ENCODE results near the gene ETV2. TPM values are rescaled to one million over a fixed set of nuclear protein-coding genes. Genes with fewer than 3 reads are reported as not detected.

Gene ETV2
- total and polyA plus RNA-seq, 2 of the 4 experiments (the other 2 are of a cell fraction): 1.2 TPM; not detected in 1

DNA sequence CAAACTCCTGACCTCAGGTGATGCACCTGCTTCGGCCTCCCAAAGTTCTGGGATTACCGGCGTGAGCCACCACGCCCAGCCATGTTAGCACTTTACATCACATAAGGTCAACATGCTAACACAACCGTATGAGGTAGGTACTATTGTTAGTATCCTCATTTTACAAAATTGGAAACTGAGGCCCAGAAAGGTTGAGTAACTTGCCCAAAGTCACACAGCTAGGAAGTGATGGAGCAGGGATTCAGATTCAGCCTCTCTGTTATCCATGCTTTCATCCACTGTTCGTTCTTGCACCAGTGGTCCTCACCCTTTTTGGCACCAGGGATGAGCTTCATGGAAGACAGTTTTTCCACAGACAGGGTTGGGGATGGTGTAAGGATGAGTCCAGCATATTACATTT is 15.2 kb downstream of the ETV2 start:
- no peaks in the 10 kb centered on the region for H3K9me3 ChIP-seq (ENCODE audit: control insufficient read depth, insufficient read depth, low read length)
- ChIA-PET CTCF (no interaction called here), POLR2A (ENCODE audit: unreplicated experiment) (no interaction called here)
- 0 out of 2 replicates have a peak, but pooled peaks cover 4% of the 10 kb centered on the region for H4K20me1 ChIP-seq (ENCODE audit: insufficient read depth, low read length)
- no peak for TF ChIP-seq POLR2A (IDR thresholded peaks at IDR 0.05; ENCODE audit: low read depth, low read length)
- TF ChIP-seq MAZ (IDR thresholded peaks at IDR 0.05; ENCODE audit: borderline replicate concordance, low read depth, low read length): no peak
- TF ChIP-seq FOS (IDR thresholded peaks at IDR 0.05; ENCODE audit: low read depth, low read length): no peak
- TF ChIP-seq, protein P1, sequence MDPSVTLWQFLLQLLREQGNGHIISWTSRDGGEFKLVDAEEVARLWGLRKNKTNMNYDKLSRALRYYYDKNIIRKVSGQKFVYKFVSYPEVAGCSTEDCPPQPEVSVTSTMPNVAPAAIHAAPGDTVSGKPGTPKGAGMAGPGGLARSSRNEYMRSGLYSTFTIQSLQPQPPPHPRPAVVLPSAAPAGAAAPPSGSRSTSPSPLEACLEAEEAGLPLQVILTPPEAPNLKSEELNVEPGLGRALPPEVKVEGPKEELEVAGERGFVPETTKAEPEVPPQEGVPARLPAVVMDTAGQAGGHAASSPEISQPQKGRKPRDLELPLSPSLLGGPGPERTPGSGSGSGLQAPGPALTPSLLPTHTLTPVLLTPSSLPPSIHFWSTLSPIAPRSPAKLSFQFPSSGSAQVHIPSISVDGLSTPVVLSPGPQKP (IDR thresholded peaks at IDR 0.05; ENCODE audit: borderline replicate concordance, low read depth, low read length): no peak
- no peak for TF ChIP-seq RCOR1 (IDR thresholded peaks at IDR 0.05; ENCODE audit: insufficient replicate concordance, low read length)
- no peak for TF ChIP-seq NFE2L2 (IDR thresholded peaks at IDR 0.05; ENCODE audit: low read depth, low read length)
- TF ChIP-seq, protein P2, sequence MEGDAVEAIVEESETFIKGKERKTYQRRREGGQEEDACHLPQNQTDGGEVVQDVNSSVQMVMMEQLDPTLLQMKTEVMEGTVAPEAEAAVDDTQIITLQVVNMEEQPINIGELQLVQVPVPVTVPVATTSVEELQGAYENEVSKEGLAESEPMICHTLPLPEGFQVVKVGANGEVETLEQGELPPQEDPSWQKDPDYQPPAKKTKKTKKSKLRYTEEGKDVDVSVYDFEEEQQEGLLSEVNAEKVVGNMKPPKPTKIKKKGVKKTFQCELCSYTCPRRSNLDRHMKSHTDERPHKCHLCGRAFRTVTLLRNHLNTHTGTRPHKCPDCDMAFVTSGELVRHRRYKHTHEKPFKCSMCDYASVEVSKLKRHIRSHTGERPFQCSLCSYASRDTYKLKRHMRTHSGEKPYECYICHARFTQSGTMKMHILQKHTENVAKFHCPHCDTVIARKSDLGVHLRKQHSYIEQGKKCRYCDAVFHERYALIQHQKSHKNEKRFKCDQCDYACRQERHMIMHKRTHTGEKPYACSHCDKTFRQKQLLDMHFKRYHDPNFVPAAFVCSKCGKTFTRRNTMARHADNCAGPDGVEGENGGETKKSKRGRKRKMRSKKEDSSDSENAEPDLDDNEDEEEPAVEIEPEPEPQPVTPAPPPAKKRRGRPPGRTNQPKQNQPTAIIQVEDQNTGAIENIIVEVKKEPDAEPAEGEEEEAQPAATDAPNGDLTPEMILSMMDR (conservative IDR thresholded peaks at IDR 0.05; ENCODE audit: low read depth, low read length): no peak
- no peak for TF ChIP-seq SMC3 (IDR thresholded peaks at IDR 0.05; ENCODE audit: low read depth, low read length)
- no peak for TF ChIP-seq USF2 (IDR thresholded peaks at IDR 0.05; ENCODE audit: low read depth, low read length)
- TF ChIP-seq CHD1 (IDR thresholded peaks at IDR 0.05; ENCODE audit: low read depth, low read length): no peak
- no CpG with 5 or more reads among the region's 6 CpGs for WGBS, 2 experiments (ENCODE audit: extremely low coverage in 2 of 2, insufficient read length in 1 of 2)
- H3K4me3 ChIP-seq (ENCODE audit: insufficient read depth, low read depth, low read length): no peak overlapping the region
- H3K27me3 ChIP-seq (ENCODE audit: control insufficient read depth, insufficient read depth, low read length): no peaks in the 10 kb centered on the region
- no peak overlapping the region for H2BK120ac ChIP-seq (ENCODE audit: low read depth, low read length)
- no peak overlapping the region for H4K5ac ChIP-seq (ENCODE audit: low read depth, low read length)
- no peak overlapping the region for H2AFZ ChIP-seq (replicated peaks; ENCODE audit: low read length, poor library complexity)
- BruUV-seq (replicated peaks): no TSS peak
- no peak for ATAC-seq (ENCODE audit: low read depth)
- H3K14ac ChIP-seq (replicated peaks; ENCODE audit: low read depth, low read length): no peak overlapping the region
- H2BK20ac ChIP-seq (ENCODE audit: low read depth, low read length): no peak overlapping the region
- H3K36me3 ChIP-seq (ENCODE audit: control insufficient read depth, insufficient read depth, low read length): peaks cover 48% of the 10 kb centered on the region
- H3K4me2 ChIP-seq (ENCODE audit: low read depth, low read length): no peak overlapping the region
- no peak overlapping the region for H3K4ac ChIP-seq (ENCODE audit: low read depth, low read length)
- H3K27ac ChIP-seq (ENCODE audit: insufficient read depth, low read length): no peak overlapping the region
- H3K9ac ChIP-seq (ENCODE audit: low read depth, low read length): no peak overlapping the region
- in situ Hi-C loops (cut with MboI; ENCODE audit: low sequenced_read_pairs): no loop called here
- H3K56ac ChIP-seq (ENCODE audit: extremely low read depth, insufficient read depth, low read length): no peak overlapping the region
- H4K8ac ChIP-seq (ENCODE audit: low read depth in 2 of 2, low read length in 2 of 2): no peak overlapping the region
- H3K23ac ChIP-seq (ENCODE audit: low read depth, low read length): no peak overlapping the region
- no peak overlapping the region for H3K18ac ChIP-seq (ENCODE audit: low read depth, low read length)
- dilution Hi-C loops (cut with HindIII; ENCODE audit: low sequenced_read_pairs, unreplicated experiment): no loop called here
- intact Hi-C loops (cut with micrococcal nuclease): no loop called here
- no peaks in the 10 kb centered on the region for H3K4me1 ChIP-seq (ENCODE audit: control insufficient read depth, insufficient read depth, low read length)
- peaks cover 4 to 11% of the 10 kb centered on the region in 2 experiments; a peak in 2 of 4 replicates for H3K79me1 ChIP-seq (ENCODE audit: low read depth in 1 of 2, low read length in 2 of 2)
- H2AK9ac ChIP-seq (replicated peaks; ENCODE audit: low read depth, low read length, poor library complexity): no peak overlapping the region
- no peak overlapping the region for H2BK5ac ChIP-seq (ENCODE audit: low read depth, low read length, poor library complexity, severe bottlenecking)
- H2AK5ac ChIP-seq (ENCODE audit: low read depth, low read length): no peak overlapping the region
- no peak overlapping the region for H2BK15ac ChIP-seq (ENCODE audit: low read depth, low read length)
- H4K91ac ChIP-seq (ENCODE audit: insufficient read depth, low read depth, low read length): no peak overlapping the region
- no peaks in the 10 kb centered on the region for H3K9me1 ChIP-seq (ENCODE audit: insufficient read depth, low read length)
- no peak for DNase-seq
